ENCODE results near the gene ADAMTSL5. TPM values are rescaled to one million over a fixed set of nuclear protein-coding genes. Genes with fewer than 3 reads are reported as not detected.

Gene ADAMTSL5
- total RNA-seq, 2 donors from 2014 or later, result 22.2 to 36.2 TPM

DNA sequence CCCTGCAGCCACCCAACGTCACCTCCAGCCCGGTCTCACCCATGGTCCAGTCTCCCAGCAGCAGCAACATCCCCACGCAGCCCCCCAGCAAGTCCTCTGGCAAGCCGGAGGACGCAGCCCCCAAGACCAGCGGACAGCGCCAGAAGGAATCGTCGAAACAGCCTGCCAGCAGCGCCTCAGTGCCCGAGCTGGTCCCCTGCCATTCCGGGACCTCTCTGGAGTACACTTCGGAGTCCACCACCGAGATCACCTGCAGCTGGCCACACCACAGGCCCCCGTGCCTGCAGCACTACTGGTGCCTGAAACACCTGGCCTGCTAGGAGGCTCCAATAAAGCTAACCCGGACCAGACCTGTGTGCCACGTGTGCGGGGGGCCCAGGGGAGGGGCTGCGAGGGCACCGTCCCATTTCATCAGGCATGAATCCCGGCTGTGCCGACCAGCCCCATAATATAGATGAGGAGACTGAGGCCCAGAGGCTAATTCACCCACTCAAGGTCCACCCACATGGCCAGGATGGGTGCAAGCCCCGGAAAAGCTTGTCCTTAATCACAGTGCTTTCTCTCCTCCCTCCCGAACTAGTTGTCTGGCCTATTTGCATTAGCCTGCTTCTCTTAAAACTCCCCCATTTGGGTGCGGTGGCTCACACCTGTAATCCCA is 15.1 kb downstream of the ADAMTSL5 start:
- DNase-seq (ENCODE audit: low spot score) (no peak), ATAC-seq (ENCODE audit: insufficient number of reproducible peaks, low FRiP score, low read depth) (no peak)
- TF ChIP-seq, protein P1, sequence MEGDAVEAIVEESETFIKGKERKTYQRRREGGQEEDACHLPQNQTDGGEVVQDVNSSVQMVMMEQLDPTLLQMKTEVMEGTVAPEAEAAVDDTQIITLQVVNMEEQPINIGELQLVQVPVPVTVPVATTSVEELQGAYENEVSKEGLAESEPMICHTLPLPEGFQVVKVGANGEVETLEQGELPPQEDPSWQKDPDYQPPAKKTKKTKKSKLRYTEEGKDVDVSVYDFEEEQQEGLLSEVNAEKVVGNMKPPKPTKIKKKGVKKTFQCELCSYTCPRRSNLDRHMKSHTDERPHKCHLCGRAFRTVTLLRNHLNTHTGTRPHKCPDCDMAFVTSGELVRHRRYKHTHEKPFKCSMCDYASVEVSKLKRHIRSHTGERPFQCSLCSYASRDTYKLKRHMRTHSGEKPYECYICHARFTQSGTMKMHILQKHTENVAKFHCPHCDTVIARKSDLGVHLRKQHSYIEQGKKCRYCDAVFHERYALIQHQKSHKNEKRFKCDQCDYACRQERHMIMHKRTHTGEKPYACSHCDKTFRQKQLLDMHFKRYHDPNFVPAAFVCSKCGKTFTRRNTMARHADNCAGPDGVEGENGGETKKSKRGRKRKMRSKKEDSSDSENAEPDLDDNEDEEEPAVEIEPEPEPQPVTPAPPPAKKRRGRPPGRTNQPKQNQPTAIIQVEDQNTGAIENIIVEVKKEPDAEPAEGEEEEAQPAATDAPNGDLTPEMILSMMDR (IDR thresholded peaks at IDR 0.05), result no peak
- Histone ChIP-seq H3K36me3 (no peaks in the 10 kb centered on the region), H3K27ac (no peak overlapping the region), H3K4me1 (ENCODE audit: control insufficient read depth in 1 of 2, low read depth in 2 of 2) (no peaks in the 10 kb centered on the region), H3K9me3 (no peaks in the 10 kb centered on the region), H3K27me3 (replicated peaks; ENCODE audit: insufficient read depth) (no peaks in the 10 kb centered on the region), H3K4me3 (no peak overlapping the region)

DNA sequence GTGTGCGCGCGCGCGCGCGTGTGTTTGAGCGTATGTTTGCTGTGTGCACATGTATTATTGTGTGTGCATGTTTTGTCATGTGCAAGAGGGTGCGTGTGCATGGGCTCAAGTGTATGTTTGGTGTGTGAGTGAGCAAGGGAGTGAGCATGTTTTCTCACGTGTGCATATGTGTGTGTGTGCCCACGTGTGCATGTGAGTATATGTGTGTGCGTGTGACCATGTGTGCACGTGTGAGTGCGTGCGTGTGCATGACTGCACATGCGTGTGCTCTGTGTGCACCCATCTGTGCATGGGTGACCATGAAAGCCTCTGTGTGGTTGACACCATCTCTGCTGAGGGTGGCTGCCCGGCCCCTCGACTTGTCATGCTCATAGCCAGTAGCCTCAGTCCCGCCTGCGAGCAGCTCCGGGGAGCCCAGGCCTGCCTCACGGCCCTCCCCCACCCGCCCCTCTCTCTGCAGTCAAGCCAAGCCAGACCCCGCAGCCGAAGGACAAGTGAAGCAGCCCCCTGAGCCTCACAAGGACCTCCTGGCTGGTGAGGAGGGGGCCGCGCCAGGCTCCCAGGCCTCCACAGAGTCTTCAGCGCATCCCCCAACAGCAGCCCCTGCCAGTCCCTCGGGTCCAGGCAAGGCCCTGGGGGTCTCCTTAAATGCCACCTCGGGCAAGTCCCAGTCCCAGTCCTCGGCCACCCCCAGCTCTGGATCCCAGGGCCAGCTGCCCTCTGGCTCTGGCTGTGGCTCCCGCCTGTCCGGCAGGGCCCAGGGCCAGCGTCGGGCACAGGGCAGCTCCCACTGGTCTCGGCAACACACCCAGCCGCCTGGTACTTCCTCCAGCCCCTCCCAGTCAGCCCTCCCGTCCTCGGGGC is 15.9 kb downstream of the ADAMTSL5 start:
- DNase-seq (ENCODE audit: low spot score) (no peak), ATAC-seq (ENCODE audit: insufficient number of reproducible peaks, low FRiP score, low read depth) (no peak)
- H3K27me3 ChIP-seq (replicated peaks; ENCODE audit: insufficient read depth), result no peaks in the 10 kb centered on the region
- no peaks in the 10 kb centered on the region for H3K36me3 ChIP-seq
- no peaks in the 10 kb centered on the region for H3K9me3 ChIP-seq
- H3K4me1 ChIP-seq (ENCODE audit: control insufficient read depth in 1 of 2, low read depth in 2 of 2), result no peaks in the 10 kb centered on the region
- H3K4me3 ChIP-seq, result no peak overlapping the region
- no peak overlapping the region for H3K27ac ChIP-seq
- TF ChIP-seq, protein P1 (IDR thresholded peaks at IDR 0.05), result no peak

DNA sequence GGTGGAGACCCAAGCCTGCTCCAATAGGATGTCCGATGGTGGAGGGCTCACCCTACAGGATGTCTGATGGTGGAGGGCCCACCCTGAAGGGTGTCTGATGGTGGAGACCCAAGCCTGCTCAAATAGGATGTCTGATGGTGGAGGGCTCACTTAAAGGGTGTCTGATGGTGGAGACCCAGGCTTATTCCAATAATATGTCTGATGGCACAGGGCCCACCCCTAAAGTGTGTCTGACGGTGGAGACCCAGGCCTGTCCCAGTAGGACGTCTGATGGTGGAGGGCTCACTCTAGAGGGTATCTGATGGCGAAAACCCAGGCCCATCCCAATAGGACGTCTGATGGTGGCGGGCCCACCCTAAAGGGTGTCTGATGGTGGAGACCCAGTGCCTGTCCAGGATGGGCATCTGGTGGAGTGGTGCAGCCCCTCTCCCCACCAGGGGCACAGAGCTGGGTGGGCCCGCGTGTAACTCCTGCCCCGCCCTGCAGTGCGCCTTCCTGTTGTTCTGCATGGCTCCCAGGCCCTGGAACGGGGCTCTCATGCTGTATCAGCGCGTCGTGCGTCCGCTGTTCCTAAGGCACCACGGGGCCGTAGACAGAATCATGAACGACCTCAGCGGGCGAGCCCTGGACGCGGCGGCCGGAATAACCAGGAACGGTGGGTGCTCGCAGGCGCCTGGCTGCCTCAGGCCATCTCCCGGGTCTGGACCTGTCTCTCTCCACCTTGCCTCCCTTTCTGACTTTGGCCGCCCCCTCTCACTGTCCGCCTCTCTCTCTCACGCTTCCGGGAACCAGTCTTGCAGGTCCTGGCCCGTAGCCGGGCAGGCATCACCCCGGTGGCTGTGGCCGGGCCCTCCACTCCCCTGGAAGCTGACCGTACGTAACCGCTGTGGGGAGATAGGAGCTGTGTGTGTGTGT is 16.8 kb downstream of the ADAMTSL5 start:
- ATAC-seq (ENCODE audit: insufficient number of reproducible peaks, low FRiP score, low read depth) (no peak), DNase-seq (ENCODE audit: low spot score) (no peak)
- Histone ChIP-seq H3K27ac (no peak overlapping the region), H3K9me3 (no peaks in the 10 kb centered on the region), H3K4me3 (no peak overlapping the region), H3K36me3 (no peaks in the 10 kb centered on the region), H3K4me1 (ENCODE audit: control insufficient read depth in 1 of 2, low read depth in 2 of 2) (peaks cover 0 to 5% of the 10 kb centered on the region in 2 donors), H3K27me3 (replicated peaks; ENCODE audit: insufficient read depth) (no peaks in the 10 kb centered on the region)
- TF ChIP-seq, protein P1 (IDR thresholded peaks at IDR 0.05), result no peak

DNA sequence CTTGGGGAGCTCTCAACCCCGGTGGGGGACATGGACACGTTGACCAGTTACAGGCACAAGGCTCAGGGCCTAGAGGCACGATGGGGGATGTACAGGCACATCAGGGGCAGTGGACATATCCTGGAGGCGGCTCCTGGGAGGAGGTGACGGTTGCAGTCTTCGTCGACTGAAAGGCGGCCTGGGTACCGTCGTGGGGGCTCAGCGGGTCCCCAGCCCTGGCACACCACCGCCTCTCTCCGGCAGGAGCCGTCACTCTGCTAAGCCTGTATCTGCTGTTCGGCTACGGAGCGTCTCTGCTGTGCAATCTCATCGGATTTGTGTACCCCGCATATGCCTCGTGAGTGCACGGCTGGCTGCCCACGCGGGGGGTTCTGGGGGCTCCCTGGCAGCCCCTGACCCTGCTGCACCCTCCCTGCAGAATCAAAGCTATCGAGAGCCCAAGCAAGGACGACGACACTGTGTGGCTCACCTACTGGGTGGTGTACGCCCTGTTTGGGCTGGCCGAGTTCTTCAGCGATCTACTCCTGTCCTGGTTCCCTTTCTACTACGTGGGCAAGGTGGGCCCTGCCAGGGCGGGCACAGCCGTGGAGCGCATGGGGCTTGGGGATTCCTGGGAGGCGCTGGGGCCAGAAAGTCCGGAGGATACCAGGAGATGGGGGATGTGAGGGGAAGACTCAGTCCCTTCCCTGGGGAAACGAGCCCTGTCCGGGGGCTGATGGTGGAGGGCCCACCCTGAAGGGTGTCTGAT is 17.6 kb downstream of the ADAMTSL5 start:
- Histone ChIP-seq H3K9me3 (no peaks in the 10 kb centered on the region), H3K36me3 (no peaks in the 10 kb centered on the region), H3K27me3 (replicated peaks; ENCODE audit: insufficient read depth) (no peaks in the 10 kb centered on the region), H3K4me1 (ENCODE audit: control insufficient read depth in 1 of 2, low read depth in 2 of 2) (peaks cover 0 to 7% of the 10 kb centered on the region in 2 donors), H3K4me3 (no peak overlapping the region), H3K27ac (no peak overlapping the region)
- DNase-seq (ENCODE audit: low spot score), result no peak
- ATAC-seq (ENCODE audit: insufficient number of reproducible peaks, low FRiP score, low read depth), result no peak
- TF ChIP-seq, protein P1 (IDR thresholded peaks at IDR 0.05), result no peak
